Ishikawa (cell line): Measurements from ENCODE around the gene AK9.

ENCODE experiments used
- CEBPB ChIP-seq: IDR thresholded peaks from 2 replicates; pipeline ENCODE4 v1.6.1; 2012
- CREB1 ChIP-seq: IDR thresholded peaks from 2 replicates; pipeline ENCODE4 v1.6.1; 2012; ENCODE audit warnings: low read depth
- EGR1 ChIP-seq: IDR thresholded peaks from 2 replicates; pipeline ENCODE4 v1.6.1; 2012
- EP300 ChIP-seq: IDR thresholded peaks from 2 replicates; pipeline ENCODE4 v1.6.1; 2012; ENCODE audit warnings: borderline replicate concordance
- FOXM1 ChIP-seq: IDR thresholded peaks from 2 replicates; pipeline ENCODE4 v1.6.1; 2012; ENCODE audit warnings: low read depth, borderline replicate concordance
- MAX ChIP-seq: IDR thresholded peaks from 2 replicates; pipeline ENCODE4 v1.6.1; 2012
- NFIC ChIP-seq: IDR thresholded peaks from 2 replicates; pipeline ENCODE4 v1.6.1; 2012
- RAD21 ChIP-seq: IDR thresholded peaks from 2 replicates; pipeline ENCODE4 v1.6.1; 2012; ENCODE audit warnings: low read depth
- TAF1 ChIP-seq: IDR thresholded peaks from 2 replicates; pipeline ENCODE4 v1.6.1; 2012; ENCODE audit warnings: low read depth, mild to moderate bottlenecking
- TCF12 ChIP-seq: IDR thresholded peaks from 2 replicates; pipeline ENCODE4 v1.6.1; 2012; ENCODE audit warnings: low read depth
- TEAD4 ChIP-seq: IDR thresholded peaks from 2 replicates; pipeline ENCODE4 v1.6.1; 2012
- USF1 ChIP-seq: IDR thresholded peaks from 2 replicates; pipeline ENCODE4 v1.6.1; 2012
- YY1 ChIP-seq: IDR thresholded peaks from 2 replicates; pipeline ENCODE4 v1.6.1; 2012; ENCODE audit warnings: low read depth
- ZBTB7A ChIP-seq: IDR thresholded peaks from 2 replicates; pipeline ENCODE4 v1.6.1; 2012; ENCODE audit warnings: low read depth
- TF ChIP-seq, protein P1 (sequence below): IDR thresholded peaks from 2 replicates; pipeline ENCODE4 v1.6.1; 2012; ENCODE audit warnings: low read depth, mild to moderate bottlenecking

Gene AK9

DNA sequence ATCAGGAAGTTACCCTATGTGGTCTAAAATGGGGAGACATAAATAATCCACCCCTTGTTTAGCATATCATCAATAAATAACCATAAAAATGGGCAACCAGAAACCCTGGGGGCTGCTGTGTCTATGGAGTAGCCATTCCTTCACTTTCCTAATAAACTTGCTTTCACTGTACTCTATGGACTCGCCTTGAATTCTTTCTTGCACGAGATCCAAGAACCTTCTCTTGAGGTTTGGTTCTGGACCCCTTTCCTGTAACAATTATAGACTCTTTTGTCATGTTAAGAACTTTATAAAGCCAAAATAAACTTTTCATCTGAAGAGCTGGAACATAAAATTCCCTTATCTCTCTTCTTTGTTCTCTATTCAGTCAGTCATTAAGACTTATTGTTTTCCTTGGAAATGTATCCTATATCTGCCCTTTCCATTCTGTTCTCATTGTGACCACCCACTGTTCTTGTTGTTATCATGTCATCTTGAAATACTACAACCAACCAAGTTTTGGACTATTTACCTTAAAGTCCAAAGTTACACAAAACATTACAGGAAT lies 178.7 kb downstream of the AK9 start:
- TF ChIP-seq NFIC (no peak), TCF12 (no peak), CREB1 (no peak), CEBPB (no peak), EGR1 (no peak)

GRCh38 chr6:109511832-109512231 lies 179.2 kb downstream of the AK9 start:
- TF ChIP-seq CREB1: no peak
- no peak for TF ChIP-seq RAD21
- TF ChIP-seq EGR1: no peak
- no peak for TF ChIP-seq NFIC
- TF ChIP-seq FOXM1: no peak
- TF ChIP-seq EP300: no peak
- TF ChIP-seq USF1: no peak
- TF ChIP-seq TCF12: no peak
- no peak for TF ChIP-seq TEAD4
- TF ChIP-seq, protein P1, sequence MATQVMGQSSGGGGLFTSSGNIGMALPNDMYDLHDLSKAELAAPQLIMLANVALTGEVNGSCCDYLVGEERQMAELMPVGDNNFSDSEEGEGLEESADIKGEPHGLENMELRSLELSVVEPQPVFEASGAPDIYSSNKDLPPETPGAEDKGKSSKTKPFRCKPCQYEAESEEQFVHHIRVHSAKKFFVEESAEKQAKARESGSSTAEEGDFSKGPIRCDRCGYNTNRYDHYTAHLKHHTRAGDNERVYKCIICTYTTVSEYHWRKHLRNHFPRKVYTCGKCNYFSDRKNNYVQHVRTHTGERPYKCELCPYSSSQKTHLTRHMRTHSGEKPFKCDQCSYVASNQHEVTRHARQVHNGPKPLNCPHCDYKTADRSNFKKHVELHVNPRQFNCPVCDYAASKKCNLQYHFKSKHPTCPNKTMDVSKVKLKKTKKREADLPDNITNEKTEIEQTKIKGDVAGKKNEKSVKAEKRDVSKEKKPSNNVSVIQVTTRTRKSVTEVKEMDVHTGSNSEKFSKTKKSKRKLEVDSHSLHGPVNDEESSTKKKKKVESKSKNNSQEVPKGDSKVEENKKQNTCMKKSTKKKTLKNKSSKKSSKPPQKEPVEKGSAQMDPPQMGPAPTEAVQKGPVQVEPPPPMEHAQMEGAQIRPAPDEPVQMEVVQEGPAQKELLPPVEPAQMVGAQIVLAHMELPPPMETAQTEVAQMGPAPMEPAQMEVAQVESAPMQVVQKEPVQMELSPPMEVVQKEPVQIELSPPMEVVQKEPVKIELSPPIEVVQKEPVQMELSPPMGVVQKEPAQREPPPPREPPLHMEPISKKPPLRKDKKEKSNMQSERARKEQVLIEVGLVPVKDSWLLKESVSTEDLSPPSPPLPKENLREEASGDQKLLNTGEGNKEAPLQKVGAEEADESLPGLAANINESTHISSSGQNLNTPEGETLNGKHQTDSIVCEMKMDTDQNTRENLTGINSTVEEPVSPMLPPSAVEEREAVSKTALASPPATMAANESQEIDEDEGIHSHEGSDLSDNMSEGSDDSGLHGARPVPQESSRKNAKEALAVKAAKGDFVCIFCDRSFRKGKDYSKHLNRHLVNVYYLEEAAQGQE: no peak
- no peak for TF ChIP-seq YY1
- no peak for TF ChIP-seq MAX
- TF ChIP-seq CEBPB: no peak
- no peak for TF ChIP-seq TAF1
- no peak for TF ChIP-seq ZBTB7A

GRCh38 chr6:109510358-109510757 lies 180.6 kb downstream of the AK9 start:
- TF ChIP-seq YY1: no peak
- no peak for TF ChIP-seq CEBPB
- TF ChIP-seq TAF1: no peak
- TF ChIP-seq MAX: no peak
- TF ChIP-seq NFIC: no peak
- TF ChIP-seq, protein P1: no peak
- no peak for TF ChIP-seq EGR1
- no peak for TF ChIP-seq RAD21
- no peak for TF ChIP-seq FOXM1
- no peak for TF ChIP-seq TEAD4
- TF ChIP-seq EP300: no peak
- TF ChIP-seq USF1: no peak
- TF ChIP-seq CREB1: no peak
- TF ChIP-seq ZBTB7A: no peak
- TF ChIP-seq TCF12: no peak

DNA sequence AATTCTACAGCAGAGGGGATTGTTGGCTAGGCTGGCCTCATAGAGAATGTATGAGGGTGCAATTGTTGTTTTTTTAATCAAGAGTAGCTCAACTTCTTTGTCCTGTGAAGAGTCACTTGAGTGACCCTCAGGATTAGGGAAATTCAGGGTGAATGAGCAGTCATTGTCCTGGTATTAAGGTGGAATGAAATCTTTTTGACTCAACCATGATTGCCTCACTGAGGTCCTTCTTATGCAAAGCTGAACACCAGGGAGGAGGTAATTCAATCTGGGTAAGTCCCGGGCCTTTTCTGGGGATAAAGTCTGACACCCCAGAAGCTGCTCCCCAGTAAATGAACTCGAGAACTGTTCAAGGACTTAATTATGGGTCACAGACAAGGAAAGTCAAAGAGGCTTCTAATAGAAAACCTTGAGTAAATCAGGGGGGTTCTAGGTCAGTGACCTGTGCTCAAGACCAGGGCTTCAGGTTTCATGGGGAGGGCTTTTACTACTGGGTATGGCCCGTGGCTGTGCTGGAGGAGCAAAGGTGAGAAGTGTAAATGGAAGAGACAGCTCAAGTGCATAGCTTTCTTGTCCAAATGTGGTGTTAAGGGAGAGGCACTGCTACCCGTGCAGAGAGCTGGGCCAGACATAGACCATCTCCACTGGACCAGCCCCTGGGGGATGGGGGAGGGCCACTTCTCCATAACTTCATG lies 182.7 kb downstream of the AK9 start:
- no peak for TF ChIP-seq USF1
- TF ChIP-seq NFIC: no peak
- no peak for TF ChIP-seq TCF12
- no peak for TF ChIP-seq RAD21
- no peak for TF ChIP-seq YY1
- no peak for TF ChIP-seq CEBPB
- no peak for TF ChIP-seq EP300
- TF ChIP-seq TEAD4: no peak
- no peak for TF ChIP-seq TAF1
- TF ChIP-seq FOXM1: no peak
- TF ChIP-seq MAX: no peak

- TF ChIP-seq, protein P1: no peak
- TF ChIP-seq TCF12: no peak
Measured at GRCh38 chr6:109507490-109508072, 183.4 kb downstream of the AK9 start.
